K562 (cell line): ENCODE data around the gene SGMS1. TPM values are rescaled to one million over a fixed set of nuclear protein-coding genes. Genes with fewer than 3 reads are reported as not detected.
A peak's percentile ranks its signal among the peaks of the same experiment; 100 is the strongest.

Source experiments
- ATAC-seq: fragments of 200-7000 bp; cut with Tn5 transposase; 3 replicates; pipeline ENCODE4 v1.9.1; 2020; ENCODE audit warnings: moderate library complexity
- BruUV-seq: library from RNA; stranded (reverse); fragments of 400-500 nt; replicated peaks from 2 replicates; lab custom pipeline; 2021; lab: Mats Ljungman, UMichigan
- CTCF ChIA-PET: fragments of 300-600 bp; formaldehyde crosslinking; extraction: SDS; loops from one replicate; lab custom pipeline; 2021; ENCODE audit warnings: low intra/inter-chr PET ratio; lab: Yijun Ruan, JAX
- POLR2A ChIA-PET: fragments of 300-600, 350-650 bp; sonication (Branson Sonifier 250); formaldehyde crosslinking; extraction: SDS; loops from one replicate; lab custom pipeline; 2021; ENCODE audit warnings: antibody characterized with exemption, inconsistent platforms; lab: Yijun Ruan, JAX
- DNase-seq, 4 experiments: peaks; one replicate each; pipeline versions ENCODE4 v3.0.0 to v3.0.0-alpha.2; 2011 to 2018; ENCODE audit warnings: low spot score in 3 of 4, mixed read lengths in 3 of 4; ENCODE audit errors: extremely low read depth in 1 of 4
- FAIRE-seq: peaks from 2 replicates; lab custom pipeline; 2011; peaks lifted over from hg19 to GRCh38; lab: Jason Lieb, UNC
- H2AFZ ChIP-seq: 2 replicates; pipeline ENCODE4 v1.6.0; 2011; ENCODE audit warnings: low read depth, low read length, control low read depth, inconsistent platforms
- H3K27ac ChIP-seq: fragments of 200-600 bp; 3 replicates; pipeline ENCODE4 v1.8.0; 2011; ENCODE audit warnings: low read depth, mild to moderate bottlenecking, control low read depth, inconsistent platforms, low read length, moderate library complexity, mixed read lengths; ENCODE audit errors: extremely low read depth
- H3K27me3 ChIP-seq, 2 experiments: fragments of 300-600 bp in 1 of 2; 2 replicates in 1 of 2; 3 replicates in 1 of 2; pipeline versions ENCODE4 v1.6.0 to v1.8.0; 2011; ENCODE audit warnings: inconsistent platforms in 2 of 2, low read length in 2 of 2, mild to moderate bottlenecking in 1 of 2, mixed read lengths in 1 of 2, moderate library complexity in 1 of 2; ENCODE audit not compliant: control insufficient read depth in 2 of 2, insufficient read depth in 2 of 2
- H3K36me3 ChIP-seq: fragments of 300-600 bp; 3 replicates; pipeline ENCODE4 v1.8.0; 2011; ENCODE audit warnings: mild to moderate bottlenecking, low read length, inconsistent platforms; ENCODE audit not compliant: control insufficient read depth, insufficient read depth
- H3K4me1 ChIP-seq, 2 experiments: fragments of 200-600 bp in 1 of 2; replicated peaks in 1 of 2; 2 replicates in 1 of 2; 3 replicates in 1 of 2; pipeline versions ENCODE4 v1.5.1 to v1.8.0; 2011; ENCODE audit warnings: inconsistent platforms in 2 of 2, low read length in 2 of 2, mild to moderate bottlenecking in 1 of 2, mixed read lengths in 1 of 2, moderate library complexity in 1 of 2; ENCODE audit not compliant: control insufficient read depth in 2 of 2, insufficient read depth in 2 of 2
- H3K4me2 ChIP-seq: 2 replicates; pipeline ENCODE4 v1.6.1; 2011; ENCODE audit warnings: low read length, control low read depth, inconsistent platforms, mixed read lengths; ENCODE audit not compliant: insufficient read depth
- H3K4me3 ChIP-seq: fragments of 200-600 bp; sonication (generic), shearing (Covaris generic); 2 replicates; pipeline ENCODE4 v1.5.1; 2016; ENCODE audit warnings: control low read depth, inconsistent platforms
- H3K79me2 ChIP-seq: fragments of 200-600 bp; 3 replicates; pipeline ENCODE4 v1.8.0; 2011; ENCODE audit warnings: low read length, inconsistent platforms; ENCODE audit not compliant: control insufficient read depth, insufficient read depth
- H3K9ac ChIP-seq, 2 experiments: 2 replicates each; pipeline versions ENCODE4 v1.6.0 to v1.6.1; 2011; ENCODE audit warnings: low read depth in 2 of 2, low read length in 2 of 2, control low read depth in 1 of 2, inconsistent platforms in 1 of 2, mild to moderate bottlenecking in 1 of 2, mixed read lengths in 1 of 2; ENCODE audit not compliant: insufficient read depth in 1 of 2
- H3K9me1 ChIP-seq: one replicate; pipeline ENCODE4 v1.6.0; 2011; ENCODE audit warnings: inconsistent platforms, mild to moderate bottlenecking, low read length, moderate library complexity; ENCODE audit not compliant: control insufficient read depth, insufficient read depth
- H3K9me3 ChIP-seq: replicated peaks from 2 replicates; pipeline ENCODE4 v1.5.1; 2011; ENCODE audit warnings: low read depth, low read length, inconsistent platforms; ENCODE audit not compliant: control insufficient read depth, insufficient read depth
- H4K20me1 ChIP-seq: replicated peaks from 2 replicates; pipeline ENCODE4 v1.6.1; 2011; ENCODE audit warnings: low read length, inconsistent platforms, mixed read lengths; ENCODE audit not compliant: control insufficient read depth, insufficient read depth
- BCL6 ChIP-seq: fragments of 250-450 bp; sonication (Bioruptor Pico); IDR thresholded peaks from 2 replicates; pipeline ENCODE4 v1.4.0; 2020
- CEBPG ChIP-seq, 3 experiments: fragments of 200-800 bp in 1 of 3; sonication (Bioruptor generic) in 1 of 3; sonication (generic) in 1 of 3; formaldehyde crosslinking in 1 of 3; IDR thresholded peaks in 2 of 3; conservative IDR thresholded peaks in 1 of 3; 2 replicates each; pipeline versions ENCODE4 v1.6.1 to v1.8.0; 2016 to 2022; ENCODE audit warnings: missing compliant biosample characterization in 2 of 3, missing genetic modification characterization in 2 of 3, mild to moderate bottlenecking in 1 of 3, missing genetic modification reagents in 1 of 3
- CHD1 ChIP-seq: fragments of 200-600 bp; sonication (generic); IDR thresholded peaks from one replicate; pipeline ENCODE4 v1.6.1; 2012; ENCODE audit warnings: mild to moderate bottlenecking, moderate library complexity, low read length, inconsistent platforms
- FOXO4 ChIP-seq: fragments of 450-650 bp; formaldehyde crosslinking; IDR thresholded peaks from 2 replicates; pipeline ENCODE4 v1.4.0; 2020; ENCODE audit warnings: mild to moderate bottlenecking, moderate library complexity
- GATAD2B ChIP-seq: fragments of 450-650 bp; IDR thresholded peaks from 2 replicates; pipeline ENCODE4 v1.6.1; 2017; ENCODE audit warnings: mild to moderate bottlenecking, borderline replicate concordance
- KLF13 ChIP-seq: fragments of 450-650 bp; IDR thresholded peaks from 2 replicates; pipeline ENCODE4 v1.6.1; 2016; ENCODE audit warnings: missing genetic modification characterization, low read depth, mild to moderate bottlenecking, missing compliant biosample characterization, moderate library complexity, borderline replicate concordance
- LEF1 ChIP-seq: fragments of 450-650 bp; IDR thresholded peaks from 2 replicates; pipeline ENCODE4 v1.6.1; 2016; ENCODE audit warnings: mild to moderate bottlenecking
- NR2C1 ChIP-seq, 2 experiments: fragments of 450-650 bp; IDR thresholded peaks; 2 replicates each; pipeline ENCODE4 v1.6.1; 2017; ENCODE audit warnings: mild to moderate bottlenecking in 2 of 2, antibody characterized with exemption in 1 of 2, inconsistent platforms in 1 of 2, missing compliant biosample characterization in 1 of 2, missing genetic modification characterization in 1 of 2
- PHF21A ChIP-seq: fragments of 450-650 bp; IDR thresholded peaks from 2 replicates; pipeline ENCODE4 v1.6.1; 2017; ENCODE audit warnings: low read depth, borderline replicate concordance
- PRPF4 ChIP-seq: fragments of 200-400 bp; formaldehyde crosslinking; IDR thresholded peaks from one replicate; pipeline ENCODE4 v1.6.1; 2017; ENCODE audit warnings: low read length, low read depth, mild to moderate bottlenecking; ENCODE audit not compliant: insufficient read depth, poor library complexity, severe bottlenecking
- RBFOX2 ChIP-seq: fragments of 200-400 bp; formaldehyde crosslinking; IDR thresholded peaks from 2 replicates; pipeline ENCODE4 v1.6.1; 2017; ENCODE audit warnings: low read depth, mild to moderate bottlenecking, low read length, moderate library complexity
- SRSF1 ChIP-seq: fragments of 200-400 bp; formaldehyde crosslinking; IDR thresholded peaks from 2 replicates; pipeline ENCODE4 v1.6.1; 2017; ENCODE audit warnings: mild to moderate bottlenecking, low read depth, low read length, moderate library complexity
- THRAP3 ChIP-seq: fragments of 450-650 bp; IDR thresholded peaks from 2 replicates; pipeline ENCODE4 v1.6.1; 2016; ENCODE audit warnings: mild to moderate bottlenecking, inconsistent platforms, borderline replicate concordance
- ZC3H8 ChIP-seq: fragments of 450-650 bp; IDR thresholded peaks from 2 replicates; pipeline ENCODE4 v1.6.1; 2017
- ZNF124 ChIP-seq: sonication (generic); formaldehyde crosslinking; IDR thresholded peaks from 2 replicates; pipeline ENCODE4 v1.8.1; 2022; ENCODE audit warnings: missing genetic modification reagents
- WGBS: fragments of 100-300 bp; shearing (Covaris generic); methylation state at CpG from one replicate; pipeline ENCODE4 v1.1.6; 2016; ENCODE audit warnings: low coverage, mixed read lengths; ENCODE audit not compliant: insufficient coverage; ENCODE audit errors: missing lambda C conversion rate; 5-methylcytosine and 5-hydroxymethylcytosine counted together
- in situ Hi-C: fragments of 300-500 bp; cut with MboI; formaldehyde crosslinking; loops from 4 replicates; pipeline ENCODE4 v1.15.0; 2018; ENCODE audit warnings: inconsistent platforms, mixed read lengths
- intact Hi-C: fragments of 100-400 bp; cut with micrococcal nuclease; formaldehyde crosslinking; loops from 2 replicates; pipeline ENCODE4 v1.14.2; 2022
- polyA plus RNA-seq, 8 experiments: library from polyadenylated mRNA; depleted of rRNA in 4 of 8; stranded (reverse) in 5 of 8; unstranded in 3 of 8; fragments of >200 nt; fragmentation: Nextera tagmentation in 2 of 8; fragmentation: Illumina TruSeq in 1 of 8; extraction: Ambion mirVana in 2 of 8; extraction: Trizol in 1 of 8; gene quantifications; 2 replicates each; pipeline versions ENCODE4 v1.2.1 to v1.2.3, GENCODE V29; 2011 to 2014; ENCODE audit warnings: inconsistent platforms in 1 of 8, missing spikeins in 1 of 8
- total RNA-seq, 7 experiments: library from RNA; depleted of rRNA in 6 of 7; stranded (reverse); fragments of >200 nt in 6 of 7; fragmentation: Illumina TruSeq in 2 of 7; extraction: Trizol in 2 of 7; gene quantifications; 2 replicates each; pipeline versions ENCODE4 v1.2.1 to v1.2.3, GENCODE V29; 2011 to 2021; ENCODE audit warnings: low replicate concordance in 1 of 7
- TF ChIP-seq, protein P1 (sequence below): fragments of 450-650 bp; IDR thresholded peaks from 2 replicates; pipeline ENCODE4 v1.6.1; 2018; ENCODE audit not compliant: partially characterized antibody

The SGMS1 gene
- total and polyA plus RNA-seq, 9 of the 15 experiments (the other 6 are each of a cell fraction or from before 2014, with no cell fraction given) = 22.6 to 232 (median 82.2) TPM

GRCh38 chr10:50395271-50395670 lies 228.5 kb downstream of the SGMS1 start (continued):
- TF ChIP-seq PRPF4 (no peak), NR2C1 (IDR thresholded peaks at IDR 0.05) (no peak), NR2C1 (tag; IDR thresholded peaks at IDR 0.05) (no peak), CEBPG (CRISPR knock-in tag; IDR thresholded peaks at IDR 0.05) (no peak), CEBPG (tag; conservative IDR thresholded peaks at IDR 0.05 in 1 of 2, IDR thresholded peaks at IDR 0.05 in 1 of 2) (peak; percentile 49 to 61; a peak in 2 of 4 replicates)

DNA sequence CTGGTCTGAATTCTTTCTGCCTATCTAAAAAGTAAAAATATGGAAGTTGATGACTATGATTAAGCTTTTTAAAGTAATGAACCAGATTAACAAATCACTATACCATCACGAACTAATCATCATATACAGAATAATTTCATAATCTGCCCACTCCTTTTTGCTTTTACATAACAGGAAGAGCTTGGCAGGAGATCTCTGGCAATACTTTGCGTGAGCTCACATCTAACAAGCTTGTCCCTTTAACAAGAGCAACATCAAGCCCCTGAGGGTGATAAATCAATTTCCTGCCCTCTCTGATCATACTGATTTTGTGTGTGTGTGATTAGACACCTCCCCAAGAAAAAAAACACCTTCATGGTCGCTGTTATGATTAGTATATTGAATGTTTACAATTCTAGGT lies 228.9 kb downstream of the SGMS1 start:
- BruUV-seq = no TSS peak
- Histone ChIP-seq H3K9ac (no peak overlapping the region), H3K4me2 (no peak overlapping the region), H3K4me3 (no peak overlapping the region), H3K36me3 (peaks cover 37% of the 10 kb centered on the region), H3K79me2 (peaks cover 99% of the 10 kb centered on the region), H2AFZ (no peak overlapping the region), H4K20me1 (peaks cover 55% of the 10 kb centered on the region), H3K4me1 (peaks cover 14 to 48% of the 10 kb centered on the region in 2 experiments), H3K9me1 (no peaks in the 10 kb centered on the region), H3K27ac (no peak overlapping the region), H3K9me3 (no peaks in the 10 kb centered on the region), H3K27me3 (no peaks in the 10 kb centered on the region)
- no peak for ATAC-seq
- FAIRE-seq = no peak
- ChIA-PET CTCF (no interaction called here), POLR2A (interaction anchor here (1.1 to 4.4 kb wide), 2 partner anchors 8 to 23 kb away, joined by 3 to 23 read pairs; no protein-coding TSS in a partner anchor)
- WGBS = 59% methylated on average over 3 of the region's 3 CpGs
- intact Hi-C loops (no loop called here), in situ Hi-C loops (no loop called here)
- no peak for DNase-seq
- TF ChIP-seq CHD1 (no peak), KLF13 (tag) (no peak), SRSF1 (no peak), PHF21A (no peak), RBFOX2 (no peak), LEF1 (no peak), FOXO4 (CRISPR knock-in tag) (no peak), GATAD2B (no peak), ZC3H8 (no peak), BCL6 (CRISPR knock-in tag) (no peak), THRAP3 (no peak), ZNF124 (CRISPR knock-in tag) (no peak)
- TF ChIP-seq, protein P1, sequence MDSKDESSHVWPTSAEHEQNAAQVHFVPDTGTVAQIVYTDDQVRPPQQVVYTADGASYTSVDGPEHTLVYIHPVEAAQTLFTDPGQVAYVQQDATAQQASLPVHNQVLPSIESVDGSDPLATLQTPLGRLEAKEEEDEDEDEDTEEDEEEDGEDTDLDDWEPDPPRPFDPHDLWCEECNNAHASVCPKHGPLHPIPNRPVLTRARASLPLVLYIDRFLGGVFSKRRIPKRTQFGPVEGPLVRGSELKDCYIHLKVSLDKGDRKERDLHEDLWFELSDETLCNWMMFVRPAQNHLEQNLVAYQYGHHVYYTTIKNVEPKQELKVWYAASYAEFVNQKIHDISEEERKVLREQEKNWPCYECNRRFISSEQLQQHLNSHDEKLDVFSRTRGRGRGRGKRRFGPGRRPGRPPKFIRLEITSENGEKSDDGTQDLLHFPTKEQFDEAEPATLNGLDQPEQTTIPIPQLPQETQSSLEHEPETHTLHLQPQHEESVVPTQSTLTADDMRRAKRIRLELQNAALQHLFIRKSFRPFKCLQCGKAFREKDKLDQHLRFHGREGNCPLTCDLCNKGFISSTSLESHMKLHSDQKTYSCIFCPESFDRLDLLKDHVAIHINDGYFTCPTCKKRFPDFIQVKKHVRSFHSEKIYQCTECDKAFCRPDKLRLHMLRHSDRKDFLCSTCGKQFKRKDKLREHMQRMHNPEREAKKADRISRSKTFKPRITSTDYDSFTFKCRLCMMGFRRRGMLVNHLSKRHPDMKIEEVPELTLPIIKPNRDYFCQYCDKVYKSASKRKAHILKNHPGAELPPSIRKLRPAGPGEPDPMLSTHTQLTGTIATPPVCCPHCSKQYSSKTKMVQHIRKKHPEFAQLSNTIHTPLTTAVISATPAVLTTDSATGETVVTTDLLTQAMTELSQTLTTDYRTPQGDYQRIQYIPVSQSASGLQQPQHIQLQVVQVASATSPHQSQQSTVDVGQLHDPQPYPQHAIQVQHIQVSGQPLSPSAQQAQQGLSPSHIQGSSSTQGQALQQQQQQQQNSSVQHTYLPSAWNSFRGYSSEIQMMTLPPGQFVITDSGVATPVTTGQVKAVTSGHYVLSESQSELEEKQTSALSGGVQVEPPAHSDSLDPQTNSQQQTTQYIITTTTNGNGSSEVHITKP = no peak
